Mesothelial cell of epicardium (in vitro differentiated cells): ENCODE results near the gene GIPC3. TPM values are rescaled to one million over a fixed set of nuclear protein-coding genes. Genes with fewer than 3 reads are reported as not detected.

ENCODE experiments used
- DNase-seq, 2 experiments: peaks; one replicate each; pipeline ENCODE4 v3.0.0; 2021; ENCODE audit warnings: low spot score in 2 of 2; ENCODE audit not compliant: unreplicated experiment in 2 of 2
- H3K27ac Mint-ChIP-seq: 2 replicates; pipeline ENCODE4 v1.8.0; 2021; ENCODE audit warnings: mixed read lengths
- H3K27me3 Mint-ChIP-seq: 2 replicates; pipeline ENCODE4 v1.8.0; 2021; ENCODE audit warnings: low read depth, mixed read lengths
- H3K36me3 Mint-ChIP-seq: 2 replicates; pipeline ENCODE4 v1.8.0; 2021; ENCODE audit warnings: mixed read lengths
- H3K4me1 Mint-ChIP-seq: 2 replicates; pipeline ENCODE4 v1.8.0; 2021; ENCODE audit warnings: mixed read lengths
- H3K4me3 Mint-ChIP-seq: 2 replicates; pipeline ENCODE4 v1.8.0; 2021; ENCODE audit warnings: mild to moderate bottlenecking, moderate library complexity, mixed read lengths
- H3K9me3 Mint-ChIP-seq: 2 replicates; pipeline ENCODE4 v1.8.0; 2021; ENCODE audit warnings: mixed read lengths
- total RNA-seq: library from RNA; stranded (reverse); gene quantifications from 3 replicates; pipeline ENCODE4 v1.2.1, GENCODE V29; 2021
- TF ChIP-seq, protein P1 (sequence below): fragments of 200-600 bp; sonication (generic); IDR thresholded peaks from one replicate; pipeline ENCODE4 v1.5.0; 2021; ENCODE audit warnings: antibody characterized with exemption; ENCODE audit not compliant: unreplicated experiment

GIPC3 gene
- total RNA-seq, 1 donor from 2014 or later, result 0.07 TPM

DNA sequence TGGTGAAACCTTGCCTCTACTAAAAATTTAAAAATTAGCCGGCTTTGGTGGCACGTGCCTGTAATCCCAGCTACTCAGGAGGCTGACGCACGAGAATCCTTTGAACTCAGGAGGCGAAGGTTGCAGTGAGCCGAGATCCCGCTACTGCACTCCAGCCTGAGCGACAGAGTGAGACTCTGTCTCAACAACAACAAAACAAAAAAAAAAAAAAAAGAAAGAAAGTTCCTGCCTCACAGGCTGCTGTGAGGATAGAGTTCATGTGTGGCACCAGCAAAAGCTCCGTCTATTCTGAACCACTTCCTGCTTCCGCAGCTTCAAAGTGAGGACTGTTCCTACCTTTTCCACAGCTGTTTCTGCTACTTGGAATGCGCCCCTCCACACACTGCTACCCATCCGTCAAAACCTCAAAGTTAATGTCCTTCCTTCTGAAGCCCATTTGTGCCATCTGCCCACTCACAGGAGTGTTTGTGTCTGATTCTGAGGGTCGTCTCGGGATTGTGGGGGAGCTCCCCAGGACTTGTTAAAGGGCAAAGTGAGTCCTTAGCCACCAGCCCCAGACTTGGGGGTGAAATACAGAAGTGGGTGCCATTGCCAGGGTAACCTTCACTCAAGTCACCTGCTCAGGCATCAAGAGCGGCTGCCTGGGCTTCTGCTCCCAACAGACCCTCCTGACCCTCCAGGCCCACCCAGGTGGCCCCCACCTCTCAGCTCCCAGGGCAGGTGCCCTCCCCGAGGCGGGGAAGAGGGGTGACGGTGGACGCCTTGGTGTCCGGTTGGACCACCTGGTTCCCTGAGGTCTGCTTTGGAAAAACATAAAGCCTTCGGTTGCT lies 30.8 kb upstream of the GIPC3 start:
- TF ChIP-seq, protein P1, sequence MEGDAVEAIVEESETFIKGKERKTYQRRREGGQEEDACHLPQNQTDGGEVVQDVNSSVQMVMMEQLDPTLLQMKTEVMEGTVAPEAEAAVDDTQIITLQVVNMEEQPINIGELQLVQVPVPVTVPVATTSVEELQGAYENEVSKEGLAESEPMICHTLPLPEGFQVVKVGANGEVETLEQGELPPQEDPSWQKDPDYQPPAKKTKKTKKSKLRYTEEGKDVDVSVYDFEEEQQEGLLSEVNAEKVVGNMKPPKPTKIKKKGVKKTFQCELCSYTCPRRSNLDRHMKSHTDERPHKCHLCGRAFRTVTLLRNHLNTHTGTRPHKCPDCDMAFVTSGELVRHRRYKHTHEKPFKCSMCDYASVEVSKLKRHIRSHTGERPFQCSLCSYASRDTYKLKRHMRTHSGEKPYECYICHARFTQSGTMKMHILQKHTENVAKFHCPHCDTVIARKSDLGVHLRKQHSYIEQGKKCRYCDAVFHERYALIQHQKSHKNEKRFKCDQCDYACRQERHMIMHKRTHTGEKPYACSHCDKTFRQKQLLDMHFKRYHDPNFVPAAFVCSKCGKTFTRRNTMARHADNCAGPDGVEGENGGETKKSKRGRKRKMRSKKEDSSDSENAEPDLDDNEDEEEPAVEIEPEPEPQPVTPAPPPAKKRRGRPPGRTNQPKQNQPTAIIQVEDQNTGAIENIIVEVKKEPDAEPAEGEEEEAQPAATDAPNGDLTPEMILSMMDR, result no peak
- Mint-ChIP-seq H3K9me3 (no peaks in the 10 kb centered on the region), H3K4me3 (no peak overlapping the region), H3K27me3 (no peaks in the 10 kb centered on the region), H3K27ac (no peak overlapping the region), H3K36me3 (no peaks in the 10 kb centered on the region), H3K4me1 (peaks cover 18% of the 10 kb centered on the region)
- no peak for DNase-seq

- H3K4me1 Mint-ChIP-seq, result peaks cover 18% of the 10 kb centered on the region
- TF ChIP-seq, protein P1, result no peak
- no peak for DNase-seq
- peak overlapping the region; percentile 84 for H3K4me3 Mint-ChIP-seq
- no peaks in the 10 kb centered on the region for H3K9me3 Mint-ChIP-seq
- H3K27ac Mint-ChIP-seq, result no peak overlapping the region
- H3K36me3 Mint-ChIP-seq, result no peaks in the 10 kb centered on the region
- no peaks in the 10 kb centered on the region for H3K27me3 Mint-ChIP-seq
These were observed 29.4 kb upstream of the GIPC3 start for GRCh38 chr19:3555653-3556422.

- Mint-ChIP-seq H3K4me3 (peak overlapping the region; percentile 84), H3K27ac (peak overlapping the region; percentile 66), H3K27me3 (no peaks in the 10 kb centered on the region), H3K36me3 (no peaks in the 10 kb centered on the region), H3K9me3 (no peaks in the 10 kb centered on the region), H3K4me1 (peaks cover 18% of the 10 kb centered on the region)
- no peak for DNase-seq
- TF ChIP-seq, protein P1, result no peak
These were observed 28.8 kb upstream of the GIPC3 start for GRCh38 chr19:3556423-3556977.

DNA sequence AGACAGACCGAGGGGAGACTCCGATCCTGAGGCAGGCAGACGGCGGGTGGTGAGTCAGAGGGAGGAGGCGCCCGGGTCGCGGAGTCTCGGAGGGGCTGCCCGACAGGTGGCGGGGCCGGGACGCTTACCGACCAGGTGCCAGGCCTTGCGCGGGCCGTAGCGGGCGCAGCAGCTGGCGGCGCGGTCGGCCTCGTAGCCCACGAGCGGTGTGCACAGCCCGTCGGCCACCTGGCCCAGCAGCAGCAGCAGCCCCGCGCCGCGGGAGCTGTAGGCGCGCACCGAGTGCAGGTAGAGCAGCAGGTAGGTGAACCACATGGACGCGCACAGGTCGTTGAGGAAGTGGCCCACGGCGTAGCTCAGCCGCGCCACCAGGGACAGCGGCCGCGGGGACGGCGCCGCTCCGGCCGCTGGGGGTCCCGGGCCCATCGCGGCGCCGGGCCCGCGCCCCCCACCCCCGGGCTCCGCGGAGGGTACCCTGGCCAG lies 28.3 kb upstream of the GIPC3 start:
- H3K4me3 Mint-ChIP-seq, result peak overlapping the region; percentile 84
- peak overlapping the region; percentile 66 for H3K27ac Mint-ChIP-seq
- H3K4me1 Mint-ChIP-seq, result peaks cover 18% of the 10 kb centered on the region
- H3K27me3 Mint-ChIP-seq, result no peaks in the 10 kb centered on the region
- TF ChIP-seq, protein P1, result no peak
- no peaks in the 10 kb centered on the region for H3K36me3 Mint-ChIP-seq
- DNase-seq, result peak in 1 of 2 experiments; percentile 57
- no peaks in the 10 kb centered on the region for H3K9me3 Mint-ChIP-seq

DNA sequence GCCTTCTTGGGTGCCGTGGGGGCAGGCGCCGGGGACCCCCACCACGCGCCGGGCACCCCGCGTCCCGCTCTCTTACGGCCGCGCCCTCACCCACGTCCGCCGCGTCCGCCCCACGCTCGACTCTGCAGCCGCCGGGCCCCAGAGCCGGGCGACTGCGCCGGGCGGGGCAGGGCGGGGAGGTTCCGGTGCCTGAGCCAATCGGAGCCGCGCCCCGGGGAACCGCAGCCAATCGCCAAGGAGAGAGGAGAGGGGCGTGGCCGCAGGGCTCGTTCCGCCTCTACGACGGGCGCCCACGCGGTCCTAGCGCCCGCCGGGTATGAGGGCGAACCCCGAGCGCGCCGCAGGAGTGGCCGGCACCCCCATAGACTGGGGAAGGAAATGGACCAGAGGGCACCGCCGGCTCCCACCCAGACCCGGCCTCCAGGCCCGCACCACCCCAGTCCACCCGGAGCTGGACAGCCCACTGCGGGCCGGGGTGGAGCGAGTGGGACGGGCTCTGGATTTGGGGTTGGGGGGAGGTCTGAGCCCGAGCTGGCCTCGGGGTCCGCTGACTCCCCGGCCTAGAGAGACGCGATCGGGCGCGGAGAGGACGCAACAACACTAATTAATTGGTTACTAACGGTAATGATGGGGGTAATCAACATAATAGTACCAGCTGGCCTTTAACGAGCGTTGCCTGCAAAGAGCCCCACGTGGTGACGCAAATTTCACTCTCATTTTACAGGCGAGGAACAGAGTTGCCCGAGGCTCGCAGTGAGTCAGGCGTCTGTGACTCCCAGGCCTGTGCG lies 27.6 kb upstream of the GIPC3 start, which contains the start of gene MFSD12:
Gene MFSD12, minus strand, starts transcription at position 126 of the 788 bp plus-strand sequence. CDS start 183 bp downstream, outside the sequence.
- Mint-ChIP-seq H3K4me1 (peaks cover 18% of the 10 kb centered on the region), H3K27ac (peak within 1 kb of the TSS; percentile 67), H3K27me3 (no peaks in the 10 kb centered on the region), H3K9me3 (no peaks in the 10 kb centered on the region), H3K4me3 (peak within 1 kb of the TSS; percentile 84), H3K36me3 (no peaks in the 10 kb centered on the region)
- DNase-seq, result peak; percentile 90 to 95
- TF ChIP-seq, protein P1, result no peak
